H9 (cell line): ENCODE data around the gene ALG14. TPM values are rescaled to one million over a fixed set of nuclear protein-coding genes. Genes with fewer than 3 reads are reported as not detected.

Experiments used
- DNase-seq: peaks from one replicate; pipeline ENCODE4 v3.0.0-alpha.2; 2017
- H2AFZ ChIP-seq: one replicate; pipeline ENCODE4 v1.6.1; 2013; ENCODE audit warnings: mild to moderate bottlenecking, low read length, control low read depth, moderate library complexity
- H2AK5ac ChIP-seq: 2 replicates; pipeline ENCODE4 v1.6.1; 2013; ENCODE audit warnings: low read length, control low read depth, mixed read lengths; ENCODE audit not compliant: insufficient read length
- H2BK120ac ChIP-seq: one replicate; pipeline ENCODE4 v1.6.1; 2013; ENCODE audit warnings: low read depth, mild to moderate bottlenecking, low read length, control low read depth, inconsistent platforms; ENCODE audit not compliant: poor library complexity, severe bottlenecking
- H2BK12ac ChIP-seq: 2 replicates; pipeline ENCODE4 v1.6.1; 2013; ENCODE audit warnings: low read length, control low read depth, mixed read lengths, low read depth; ENCODE audit not compliant: insufficient read length
- H2BK15ac ChIP-seq: 2 replicates; pipeline ENCODE4 v1.6.1; 2013; ENCODE audit warnings: low read depth, low read length, control low read depth
- H2BK20ac ChIP-seq: one replicate; pipeline ENCODE4 v1.6.1; 2013; ENCODE audit warnings: low read depth, mild to moderate bottlenecking, low read length, control low read depth, inconsistent platforms; ENCODE audit not compliant: poor library complexity, severe bottlenecking
- H2BK5ac ChIP-seq: 2 replicates; pipeline ENCODE4 v1.6.1; 2013; ENCODE audit warnings: low read length, control low read depth, mixed read lengths; ENCODE audit not compliant: insufficient read length
- H3K14ac ChIP-seq: 2 replicates; pipeline ENCODE4 v1.6.1; 2013; ENCODE audit warnings: low read length, control low read depth; ENCODE audit not compliant: insufficient read depth
- H3K18ac ChIP-seq: 2 replicates; pipeline ENCODE4 v1.6.1; 2013; ENCODE audit warnings: low read depth, mild to moderate bottlenecking, mixed read lengths, low read length, control low read depth; ENCODE audit not compliant: insufficient read length
- H3K23ac ChIP-seq: 2 replicates; pipeline ENCODE4 v1.6.1; 2013; ENCODE audit warnings: low read length, control low read depth, mixed read lengths, low read depth; ENCODE audit not compliant: insufficient read length
- H3K23me2 ChIP-seq: 2 replicates; pipeline ENCODE4 v1.6.1; 2013; ENCODE audit warnings: low read depth, mild to moderate bottlenecking, mixed read lengths, low read length, control low read depth; ENCODE audit not compliant: insufficient read length, poor library complexity, severe bottlenecking
- H3K27ac ChIP-seq: 2 replicates; pipeline ENCODE4 v1.5.1; 2013; ENCODE audit warnings: low read length, control low read depth, mixed read lengths, low read depth; ENCODE audit not compliant: insufficient read length
- H3K27me3 ChIP-seq: 2 replicates; pipeline ENCODE4 v1.6.1; 2013; ENCODE audit warnings: low read length, control low read depth, inconsistent platforms; ENCODE audit not compliant: insufficient read depth
- H3K4ac ChIP-seq: 2 replicates; pipeline ENCODE4 v1.6.1; 2013; ENCODE audit warnings: low read depth, mild to moderate bottlenecking, control low read depth, inconsistent platforms, low read length, moderate library complexity
- H3K4me1 ChIP-seq: 2 replicates; pipeline ENCODE4 v1.6.1; 2013; ENCODE audit warnings: low read length, control low read depth, inconsistent platforms; ENCODE audit not compliant: insufficient read depth
- H3K4me2 ChIP-seq: 2 replicates; pipeline ENCODE4 v1.6.1; 2013; ENCODE audit warnings: low read length, control low read depth, mixed read lengths; ENCODE audit not compliant: insufficient read length, insufficient read depth
- H3K56ac ChIP-seq: 2 replicates; pipeline ENCODE4 v1.6.1; 2013; ENCODE audit warnings: low read depth, mild to moderate bottlenecking, mixed read lengths, low read length, control low read depth; ENCODE audit not compliant: insufficient read length
- H3K79me1 ChIP-seq: 2 replicates; pipeline ENCODE4 v1.6.1; 2013; ENCODE audit warnings: low read depth, mild to moderate bottlenecking, moderate library complexity, low read length, control low read depth, inconsistent platforms; ENCODE audit not compliant: insufficient read depth, poor library complexity, severe bottlenecking
- H3K79me2 ChIP-seq: 2 replicates; pipeline ENCODE4 v1.6.1; 2013; ENCODE audit warnings: low read length, control low read depth, inconsistent platforms; ENCODE audit not compliant: insufficient read depth
- H3K9ac ChIP-seq: 2 replicates; pipeline ENCODE4 v1.6.1; 2013; ENCODE audit warnings: low read length, control low read depth, mixed read lengths; ENCODE audit not compliant: insufficient read length; ENCODE audit errors: extremely low read depth
- H3K9me3 ChIP-seq: one replicate; pipeline ENCODE4 v1.6.1; 2013; ENCODE audit warnings: low read depth, low read length, inconsistent platforms; ENCODE audit not compliant: control insufficient read depth
- H3T11ph ChIP-seq: one replicate; pipeline ENCODE4 v1.6.1; 2013; ENCODE audit warnings: mild to moderate bottlenecking, low read length, control low read depth, inconsistent platforms
- H4K20me1 ChIP-seq: one replicate; pipeline ENCODE4 v1.6.1; 2013; ENCODE audit not compliant: control insufficient read depth, insufficient read length, insufficient read depth
- H4K5ac ChIP-seq: 2 replicates; pipeline ENCODE4 v1.6.1; 2013; ENCODE audit warnings: low read depth, mild to moderate bottlenecking, mixed read lengths, low read length, control low read depth; ENCODE audit not compliant: insufficient read length
- H4K8ac ChIP-seq: replicated peaks from 2 replicates; pipeline ENCODE4 v1.6.1; 2013; ENCODE audit warnings: low read length, control low read depth, mixed read lengths, low read depth; ENCODE audit not compliant: insufficient read length
- H4K91ac ChIP-seq: 2 replicates; pipeline ENCODE4 v1.6.1; 2013; ENCODE audit warnings: low read depth, mild to moderate bottlenecking, moderate library complexity, mixed read lengths, low read length, control low read depth; ENCODE audit not compliant: insufficient read length
- H3K27ac Mint-ChIP-seq, 3 experiments: 2 replicates in 2 of 3; 3 replicates in 1 of 3; pipeline ENCODE4 v1.8.0; 2020 to 2021; ENCODE audit warnings: mixed read lengths in 3 of 3, mild to moderate bottlenecking in 1 of 3, moderate library complexity in 1 of 3
- H3K27me3 Mint-ChIP-seq: 2 replicates; pipeline ENCODE4 v1.8.0; 2021; ENCODE audit warnings: low read depth, mild to moderate bottlenecking, moderate library complexity, mixed read lengths
- H3K36me3 Mint-ChIP-seq, 3 experiments: 2 replicates in 2 of 3; 3 replicates in 1 of 3; pipeline ENCODE4 v1.8.0; 2020 to 2021; ENCODE audit warnings: low read depth in 3 of 3, mixed read lengths in 3 of 3; ENCODE audit not compliant: insufficient read depth in 1 of 3
- H3K4me1 Mint-ChIP-seq, 2 experiments: 2 replicates each; pipeline ENCODE4 v1.8.0; 2020; ENCODE audit warnings: mixed read lengths in 2 of 2
- H3K4me3 Mint-ChIP-seq, 2 experiments: 2 replicates in 1 of 2; 3 replicates in 1 of 2; pipeline ENCODE4 v1.8.0; 2020 to 2021; ENCODE audit warnings: mild to moderate bottlenecking in 2 of 2, mixed read lengths in 2 of 2, moderate library complexity in 1 of 2
- H3K9me3 Mint-ChIP-seq, 2 experiments: 2 replicates in 1 of 2; 3 replicates in 1 of 2; pipeline ENCODE4 v1.8.0; 2020; ENCODE audit warnings: mild to moderate bottlenecking in 2 of 2, mixed read lengths in 2 of 2, moderate library complexity in 1 of 2
- WGBS: extraction: QIAGEN DNeasy Blood & Tissue Kit; methylation state at CpG from one replicate; pipeline ENCODE4 v1.1.7; 2013; ENCODE audit warnings: missing lambda C conversion rate, low lambda C conversion rate, mixed read lengths; ENCODE audit not compliant: insufficient read length; ENCODE audit errors: extremely low coverage; 5-methylcytosine and 5-hydroxymethylcytosine counted together
- total RNA-seq: library from RNA; stranded (reverse); gene quantifications from 2 replicates; pipeline ENCODE4 v1.2.1, GENCODE V29; 2021
- TF ChIP-seq, protein P1 (sequence below): fragments of 200-600 bp; sonication (generic); conservative IDR thresholded peaks from 3 replicates; pipeline ENCODE4 v1.8.0; 2021; ENCODE audit warnings: antibody characterized with exemption, mild to moderate bottlenecking

Gene ALG14
- total RNA-seq, 1 experiment from 2014 or later = 2.5 TPM

DNA sequence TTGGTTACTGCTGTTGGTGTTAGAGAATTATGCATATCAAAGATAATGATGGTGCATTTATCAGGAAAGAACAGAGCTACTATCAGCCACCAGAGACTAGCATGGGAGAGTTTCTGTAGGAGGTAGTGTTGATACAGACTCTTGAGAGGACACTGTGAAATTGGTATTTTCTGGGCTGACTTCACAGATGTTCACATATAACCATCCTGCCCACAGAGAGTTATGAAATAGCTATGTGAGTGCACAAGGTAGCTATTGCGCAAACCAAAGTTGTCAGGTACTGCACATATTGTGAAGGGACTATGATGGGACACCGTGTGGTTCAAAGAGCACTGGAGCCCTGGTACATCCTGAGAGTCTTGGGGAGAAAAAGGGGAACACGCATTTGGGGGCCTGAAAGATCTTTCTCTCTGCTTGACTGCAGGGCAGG, 43.0 kb upstream of the ALG14 start:
- Histone ChIP-seq H3K56ac (no peak overlapping the region), H3K23me2 (peaks cover 8% of the 10 kb centered on the region), H2BK120ac (no peak overlapping the region), H2BK15ac (no peak overlapping the region), H3K79me2 (no peaks in the 10 kb centered on the region), H4K20me1 (no peaks in the 10 kb centered on the region), H3K4ac (no peak overlapping the region), H2AFZ (no peak overlapping the region), H3T11ph (no peak overlapping the region), H3K27me3 (no peaks in the 10 kb centered on the region; the same call in 1 of the 2 replicates), H4K8ac (no peak overlapping the region), H3K27ac (no peak overlapping the region), H3K4me2 (no peak overlapping the region), H3K79me1 (no peaks in the 10 kb centered on the region), H4K5ac (no peak overlapping the region), H3K4me1 (no peaks in the 10 kb centered on the region), H3K14ac (no peak overlapping the region), H2AK5ac (no peak overlapping the region), H2BK5ac (no peak overlapping the region), H2BK20ac (no peak overlapping the region), H3K18ac (no peak overlapping the region), H4K91ac (no peak overlapping the region), H3K9me3 (no peaks in the 10 kb centered on the region), H3K9ac (no peak overlapping the region), H2BK12ac (no peak overlapping the region), H3K23ac (no peak overlapping the region)
- no CpG with 5 or more reads among the region's 3 CpGs for WGBS
- Mint-ChIP-seq H3K27me3 (peaks cover 18% of the 10 kb centered on the region), H3K36me3 (no peaks in the 10 kb centered on the region), H3K4me1 (peaks cover 18 to 21% of the 10 kb centered on the region in 2 experiments), H3K9me3 (no peaks in the 10 kb centered on the region), H3K4me3 (no peak overlapping the region; a peak in 1 of 5 replicates), H3K27ac (no peak overlapping the region)
- DNase-seq = no peak
- TF ChIP-seq, protein P1, sequence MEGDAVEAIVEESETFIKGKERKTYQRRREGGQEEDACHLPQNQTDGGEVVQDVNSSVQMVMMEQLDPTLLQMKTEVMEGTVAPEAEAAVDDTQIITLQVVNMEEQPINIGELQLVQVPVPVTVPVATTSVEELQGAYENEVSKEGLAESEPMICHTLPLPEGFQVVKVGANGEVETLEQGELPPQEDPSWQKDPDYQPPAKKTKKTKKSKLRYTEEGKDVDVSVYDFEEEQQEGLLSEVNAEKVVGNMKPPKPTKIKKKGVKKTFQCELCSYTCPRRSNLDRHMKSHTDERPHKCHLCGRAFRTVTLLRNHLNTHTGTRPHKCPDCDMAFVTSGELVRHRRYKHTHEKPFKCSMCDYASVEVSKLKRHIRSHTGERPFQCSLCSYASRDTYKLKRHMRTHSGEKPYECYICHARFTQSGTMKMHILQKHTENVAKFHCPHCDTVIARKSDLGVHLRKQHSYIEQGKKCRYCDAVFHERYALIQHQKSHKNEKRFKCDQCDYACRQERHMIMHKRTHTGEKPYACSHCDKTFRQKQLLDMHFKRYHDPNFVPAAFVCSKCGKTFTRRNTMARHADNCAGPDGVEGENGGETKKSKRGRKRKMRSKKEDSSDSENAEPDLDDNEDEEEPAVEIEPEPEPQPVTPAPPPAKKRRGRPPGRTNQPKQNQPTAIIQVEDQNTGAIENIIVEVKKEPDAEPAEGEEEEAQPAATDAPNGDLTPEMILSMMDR = no peak
